GM18870 (cell line): ENCODE data around the gene TMEM62.

Experiments used
- ATAC-seq: cut with Tn5 transposase; IDR thresholded peaks from one replicate; pipeline ENCODE4 v1.9.1; 2021; ENCODE audit warnings: moderate library complexity; ENCODE audit not compliant: unreplicated experiment

TMEM62 gene

DNA sequence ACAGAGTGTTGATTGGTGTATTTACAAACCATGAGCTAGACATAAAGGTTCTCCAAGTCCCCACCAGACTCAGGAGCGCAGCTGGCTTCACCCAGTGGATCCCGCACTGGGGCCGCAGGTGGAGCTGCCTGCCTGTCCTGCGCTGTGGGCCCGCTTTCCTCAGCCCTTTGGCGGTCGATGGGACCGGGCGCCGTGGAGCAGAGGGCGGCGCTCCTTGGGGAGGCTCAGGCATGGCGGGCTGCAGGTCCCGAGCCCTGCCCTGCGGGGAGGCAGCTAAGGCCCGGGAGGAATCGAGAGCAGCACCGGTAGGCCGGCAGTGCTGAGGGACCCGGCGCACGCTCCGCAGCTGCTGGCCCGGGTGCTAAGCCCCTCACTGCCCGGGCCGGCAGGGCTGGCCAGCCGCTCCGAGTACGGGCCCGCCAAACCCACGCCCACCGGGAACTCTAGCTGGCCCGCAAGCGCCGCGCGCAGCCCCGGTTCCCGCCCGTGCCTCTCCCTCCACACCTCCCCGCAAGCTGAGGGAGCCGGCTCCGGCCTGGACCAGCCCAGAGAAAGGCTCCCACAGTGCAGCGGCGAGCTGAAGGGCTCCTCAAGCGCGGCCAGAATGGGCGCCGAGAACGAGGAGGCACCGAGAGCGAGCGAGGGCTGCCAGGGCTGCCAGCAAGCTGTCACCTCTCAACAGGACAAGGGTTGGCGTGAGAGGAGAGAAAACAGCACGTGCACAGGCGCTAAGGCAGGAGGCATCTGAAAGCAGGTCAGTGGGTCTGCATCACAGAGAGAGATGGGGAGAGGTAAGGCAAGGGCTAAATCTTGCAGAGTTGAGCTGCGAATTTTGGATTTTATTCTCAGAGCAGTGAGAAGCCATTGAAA, 93.3 kb downstream of the TMEM62 start:
- no peak for ATAC-seq

DNA sequence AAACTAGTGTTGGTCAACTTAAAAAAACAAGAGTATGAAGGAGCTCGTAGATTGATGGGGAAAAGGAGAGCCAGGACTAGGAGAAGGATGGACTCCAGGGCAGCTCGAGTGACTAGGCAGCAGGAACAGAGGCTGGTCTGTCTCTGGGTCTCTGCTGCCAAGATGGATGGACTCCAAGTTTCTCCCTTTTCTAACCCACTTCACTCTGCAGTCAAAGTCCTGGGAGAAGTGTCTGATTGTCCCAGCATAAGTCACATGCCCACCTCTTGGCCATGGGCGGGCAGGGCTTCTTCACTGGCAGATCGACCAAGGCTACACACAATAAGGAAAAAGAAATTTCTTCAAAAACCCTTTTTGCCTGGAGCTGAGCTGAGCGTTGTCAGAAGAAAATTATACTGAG, 96.6 kb downstream of the TMEM62 start:
- ATAC-seq = no peak

DNA sequence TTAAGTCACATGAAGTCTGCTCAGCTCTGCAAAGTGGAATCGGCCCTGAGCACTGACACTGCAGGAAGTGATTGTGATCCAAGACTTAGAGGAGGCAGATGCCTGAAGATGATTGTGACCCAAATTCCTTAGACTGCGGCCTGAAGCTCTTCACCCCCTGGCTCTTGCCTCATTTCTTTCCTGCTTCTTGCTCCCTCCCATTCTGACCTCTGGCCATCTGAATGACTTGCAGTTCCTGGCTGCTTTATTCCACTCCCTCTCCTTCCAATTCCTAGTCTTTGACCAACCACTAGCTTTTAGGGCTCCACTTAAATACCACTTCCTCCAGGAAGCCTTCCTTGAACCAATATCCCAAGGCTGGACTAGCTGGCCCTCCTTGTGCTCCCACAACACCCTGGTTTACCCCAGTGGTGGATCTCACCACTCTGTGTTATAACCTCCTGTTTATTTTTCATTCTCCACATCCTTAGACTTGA, 97.3 kb downstream of the TMEM62 start:
- ATAC-seq = no peak

DNA sequence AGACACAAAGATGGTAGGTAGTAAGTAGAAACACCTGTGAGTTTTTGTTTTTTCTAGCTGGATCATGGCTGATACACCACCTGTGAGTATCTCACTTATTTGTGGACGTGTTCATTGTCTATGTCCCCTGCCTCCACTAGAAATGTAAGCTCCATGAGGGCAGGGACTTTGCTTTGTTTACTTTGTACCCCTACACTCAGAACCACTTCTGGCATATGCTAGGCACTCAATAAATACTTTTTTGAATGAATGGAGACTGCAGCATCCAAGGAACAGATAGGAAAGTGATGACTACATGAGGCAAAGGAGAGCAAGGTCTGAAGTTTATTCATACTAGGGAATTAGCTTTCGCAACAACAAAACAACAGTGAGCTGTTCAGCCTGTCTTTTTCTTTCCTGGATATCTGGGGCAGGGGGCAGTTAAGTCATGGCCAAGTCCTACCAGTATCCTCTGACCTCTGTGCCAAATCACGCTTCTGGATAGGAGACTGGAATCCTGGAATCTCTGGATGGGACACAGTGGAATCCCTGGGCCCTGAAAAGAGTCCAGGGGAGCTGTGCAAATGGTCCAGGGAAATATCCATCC, 99.0 kb downstream of the TMEM62 start:
- ATAC-seq = no peak
